Kidney epithelial cell (primary cell): Measurements from ENCODE around the gene DHRS11. TPM values are rescaled to one million over a fixed set of nuclear protein-coding genes. Genes with fewer than 3 reads are reported as not detected.

Experiments
- DNase-seq: peaks from one replicate; pipeline ENCODE4 v3.0.0-alpha.2; 2010; ENCODE audit warnings: low read depth
- H3K27me3 ChIP-seq: 2 replicates; pipeline ENCODE4 v1.6.0; 2011; ENCODE audit warnings: low read length; ENCODE audit not compliant: control insufficient read depth, insufficient read depth
- H3K36me3 ChIP-seq: 2 replicates; pipeline ENCODE4 v1.5.1; 2011; ENCODE audit warnings: low read length; ENCODE audit not compliant: control insufficient read depth, insufficient read depth
- H3K4me3 ChIP-seq: 2 replicates; pipeline ENCODE4 v1.5.1; 2011; ENCODE audit warnings: low read depth, mild to moderate bottlenecking, control low read depth, low read length
- total RNA-seq: library from RNA; depleted of rRNA; stranded (reverse); fragments of >200 nt; gene quantifications from 2 replicates; pipeline ENCODE4 v1.2.3, GENCODE V29; 2015
- TF ChIP-seq, protein P1 (sequence below): IDR thresholded peaks from 2 replicates; pipeline ENCODE4 v1.5.1; 2011; ENCODE audit warnings: mild to moderate bottlenecking, moderate library complexity, low read length, control low read depth, inconsistent platforms; ENCODE audit not compliant: insufficient read depth, poor library complexity, severe bottlenecking

DHRS11 gene
- total RNA-seq, 1 donor from 2014 or later, result 5.4 TPM

DNA sequence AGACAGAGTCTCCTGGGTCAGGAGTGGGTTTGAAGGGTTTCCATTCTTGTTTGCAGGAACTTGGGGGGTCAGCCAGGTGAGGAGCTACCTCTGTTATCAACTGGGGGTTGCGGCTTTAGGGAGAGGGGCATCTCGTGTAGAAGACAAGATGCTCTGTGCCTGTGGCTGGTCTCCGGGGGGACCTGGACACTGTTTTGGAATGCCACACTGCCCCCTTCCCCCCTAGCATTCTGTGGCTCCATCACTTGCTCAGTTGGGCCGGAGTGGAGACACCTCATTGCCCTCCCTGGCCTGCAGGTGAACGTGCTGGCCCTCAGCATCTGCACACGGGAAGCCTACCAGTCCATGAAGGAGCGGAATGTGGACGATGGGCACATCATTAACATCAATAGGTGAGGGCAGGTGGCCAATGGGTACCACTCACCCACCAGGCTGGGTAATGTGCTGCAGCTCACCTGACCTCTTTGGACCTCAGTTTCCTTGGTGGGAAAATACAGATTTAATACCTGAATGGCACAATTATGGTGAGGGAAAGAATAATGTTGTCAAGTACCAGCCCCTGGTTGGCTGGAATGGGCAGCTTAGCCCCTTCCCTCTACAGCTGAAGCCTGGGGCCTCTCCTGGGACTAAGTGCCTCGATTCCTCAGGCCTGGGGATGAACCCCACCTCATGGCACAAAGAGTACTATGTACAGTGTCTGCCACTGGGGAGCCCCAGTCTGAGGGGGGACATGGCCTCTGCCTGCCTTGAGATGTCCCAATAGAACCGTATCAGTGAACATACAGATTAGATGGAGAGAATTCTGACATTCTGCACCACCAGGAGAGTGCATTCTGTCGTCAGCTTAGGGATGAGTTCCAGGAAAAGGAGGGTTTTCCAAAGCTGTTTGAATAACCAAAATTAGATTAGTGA lies 6.4 kb downstream of the DHRS11 start:
- no peak overlapping the region for H3K4me3 ChIP-seq
- H3K27me3 ChIP-seq, result no peaks in the 10 kb centered on the region
- TF ChIP-seq, protein P1, sequence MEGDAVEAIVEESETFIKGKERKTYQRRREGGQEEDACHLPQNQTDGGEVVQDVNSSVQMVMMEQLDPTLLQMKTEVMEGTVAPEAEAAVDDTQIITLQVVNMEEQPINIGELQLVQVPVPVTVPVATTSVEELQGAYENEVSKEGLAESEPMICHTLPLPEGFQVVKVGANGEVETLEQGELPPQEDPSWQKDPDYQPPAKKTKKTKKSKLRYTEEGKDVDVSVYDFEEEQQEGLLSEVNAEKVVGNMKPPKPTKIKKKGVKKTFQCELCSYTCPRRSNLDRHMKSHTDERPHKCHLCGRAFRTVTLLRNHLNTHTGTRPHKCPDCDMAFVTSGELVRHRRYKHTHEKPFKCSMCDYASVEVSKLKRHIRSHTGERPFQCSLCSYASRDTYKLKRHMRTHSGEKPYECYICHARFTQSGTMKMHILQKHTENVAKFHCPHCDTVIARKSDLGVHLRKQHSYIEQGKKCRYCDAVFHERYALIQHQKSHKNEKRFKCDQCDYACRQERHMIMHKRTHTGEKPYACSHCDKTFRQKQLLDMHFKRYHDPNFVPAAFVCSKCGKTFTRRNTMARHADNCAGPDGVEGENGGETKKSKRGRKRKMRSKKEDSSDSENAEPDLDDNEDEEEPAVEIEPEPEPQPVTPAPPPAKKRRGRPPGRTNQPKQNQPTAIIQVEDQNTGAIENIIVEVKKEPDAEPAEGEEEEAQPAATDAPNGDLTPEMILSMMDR, result no peak

DNA sequence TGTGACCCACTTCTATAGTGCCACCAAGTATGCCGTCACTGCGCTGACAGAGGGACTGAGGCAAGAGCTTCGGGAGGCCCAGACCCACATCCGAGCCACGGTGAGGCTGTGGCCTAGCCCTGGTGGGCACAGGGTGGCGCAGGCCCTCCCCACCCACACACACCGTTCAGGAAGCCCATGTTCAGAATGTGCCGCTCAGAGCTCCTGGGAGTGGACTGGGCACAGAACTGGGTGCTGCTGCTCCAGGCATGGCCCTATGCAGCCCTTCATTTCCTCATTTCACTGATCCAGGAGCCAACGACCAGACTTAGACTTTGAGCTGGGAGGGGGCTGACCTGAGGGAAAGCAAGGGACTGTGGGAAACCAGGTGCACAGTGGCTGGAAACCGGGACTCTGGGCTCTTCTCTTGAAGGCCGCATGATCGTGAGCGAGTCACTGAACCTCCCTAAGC lies 7.3 kb downstream of the DHRS11 start:
- TF ChIP-seq, protein P1, result no peak
- no peak for DNase-seq
- Histone ChIP-seq H3K36me3 (peaks cover 1% of the 10 kb centered on the region), H3K4me3 (no peak overlapping the region), H3K27me3 (no peaks in the 10 kb centered on the region)

More for the DNA sequence above, 6.4 kb downstream of the DHRS11 start:
- H3K36me3 ChIP-seq, result no peaks in the 10 kb centered on the region
- no peak for DNase-seq

DNA sequence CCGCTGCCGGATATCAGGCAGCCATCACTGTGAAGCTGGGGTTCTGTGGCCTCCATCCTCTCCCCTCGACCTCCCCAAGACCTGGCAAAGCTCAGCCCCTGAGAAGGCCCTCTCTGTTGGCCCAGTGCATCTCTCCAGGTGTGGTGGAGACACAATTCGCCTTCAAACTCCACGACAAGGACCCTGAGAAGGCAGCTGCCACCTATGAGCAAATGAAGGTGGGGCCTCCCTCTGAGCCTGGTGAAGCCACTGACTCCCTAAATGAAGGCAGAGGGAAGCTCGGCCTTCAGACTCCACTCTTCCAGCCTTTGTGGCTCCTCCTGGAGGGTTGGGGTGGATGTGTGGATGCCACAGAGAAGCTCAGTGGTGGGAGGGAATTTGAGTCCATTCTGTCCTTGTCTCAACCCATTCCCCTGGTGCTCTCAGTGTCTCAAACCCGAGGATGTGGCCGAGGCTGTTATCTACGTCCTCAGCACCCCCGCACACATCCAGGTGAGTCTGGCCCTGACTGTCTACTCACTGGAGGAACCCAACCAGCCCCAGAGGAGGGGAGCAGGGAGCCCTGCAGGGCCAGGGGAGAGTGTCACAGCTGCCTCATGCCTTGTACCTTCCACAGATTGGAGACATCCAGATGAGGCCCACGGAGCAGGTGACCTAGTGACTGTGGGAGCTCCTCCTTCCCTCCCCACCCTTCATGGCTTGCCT lies 8.0 kb downstream of the DHRS11 start:
- DNase-seq, result no peak
- Histone ChIP-seq H3K4me3 (no peak overlapping the region), H3K27me3 (no peaks in the 10 kb centered on the region), H3K36me3 (peaks cover 1% of the 10 kb centered on the region)
- TF ChIP-seq, protein P1, result no peak

DNA sequence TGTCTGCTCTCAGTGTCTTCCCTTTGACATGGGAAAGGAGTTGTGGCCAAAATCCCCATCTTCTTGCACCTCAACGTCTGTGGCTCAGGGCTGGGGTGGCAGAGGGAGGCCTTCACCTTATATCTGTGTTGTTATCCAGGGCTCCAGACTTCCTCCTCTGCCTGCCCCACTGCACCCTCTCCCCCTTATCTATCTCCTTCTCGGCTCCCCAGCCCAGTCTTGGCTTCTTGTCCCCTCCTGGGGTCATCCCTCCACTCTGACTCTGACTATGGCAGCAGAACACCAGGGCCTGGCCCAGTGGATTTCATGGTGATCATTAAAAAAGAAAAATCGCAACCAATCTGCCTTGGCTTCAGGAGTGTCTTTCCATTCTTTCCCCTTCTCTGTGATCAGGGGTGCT lies 8.8 kb downstream of the DHRS11 start:
- no peak for DNase-seq
- H3K36me3 ChIP-seq, result peaks cover 1% of the 10 kb centered on the region
- TF ChIP-seq, protein P1, result no peak
- H3K4me3 ChIP-seq, result peak overlapping the region; percentile 67
- H3K27me3 ChIP-seq, result no peaks in the 10 kb centered on the region

DNA sequence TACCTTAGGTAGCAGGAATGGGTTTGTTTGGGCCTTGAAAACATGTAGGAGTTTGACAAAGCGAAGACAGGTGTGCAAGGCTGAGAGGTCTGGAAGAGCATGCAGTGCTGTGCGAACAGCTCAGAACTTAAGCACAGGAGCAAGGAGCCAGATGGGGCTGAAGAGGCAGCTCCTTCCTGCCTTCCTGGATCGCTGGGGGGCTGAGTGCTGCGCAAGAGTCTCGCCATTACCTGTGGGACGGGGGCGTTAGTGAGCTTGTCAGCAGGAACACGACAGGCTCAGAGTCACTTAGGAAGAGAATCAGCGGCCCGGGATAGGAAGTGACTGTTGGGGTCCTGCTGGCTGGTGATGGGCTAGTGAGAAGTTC lies 9.2 kb downstream of the DHRS11 start:
- Histone ChIP-seq H3K36me3 (peaks cover 1% of the 10 kb centered on the region), H3K4me3 (peak overlapping the region; percentile 67), H3K27me3 (no peaks in the 10 kb centered on the region)
- TF ChIP-seq, protein P1, result no peak
- DNase-seq, result no peak
